ENCODE data around the gene MACROH2A1.

Gene MACROH2A1

GRCh38 chr5:135442431-135443160 is 43.6 kb upstream of the MACROH2A1 start:
- Histone ChIP-seq H3K36me3 (ENCODE audit: control insufficient read depth in 2 of 2, insufficient read depth in 2 of 2, low read length in 2 of 2) (no peaks in the 10 kb centered on the region), H3K9me3 (ENCODE audit: control insufficient read depth in 2 of 2, low read length in 2 of 2) (no peaks in the 10 kb centered on the region), H3K27ac (ENCODE audit: low read length) (no peak overlapping the region), H3K27me3 (ENCODE audit: control insufficient read depth in 1 of 2, insufficient read depth in 2 of 2, low read length in 2 of 2) (no peaks in the 10 kb centered on the region), H3K4me3 (ENCODE audit: low read length in 2 of 2) (no peak overlapping the region), H3K4me1 (ENCODE audit: control insufficient read depth, insufficient read depth, low read length) (peaks cover 13% of the 10 kb centered on the region), H3K9ac (ENCODE audit: low read length in 2 of 2) (no peak overlapping the region)

- H3K4me1 ChIP-seq (ENCODE audit: control insufficient read depth, insufficient read depth, low read length), result peaks cover 13% of the 10 kb centered on the region
These were observed 42.9 kb upstream of the MACROH2A1 start for GRCh38 chr5:135441919-135442318.

DNA sequence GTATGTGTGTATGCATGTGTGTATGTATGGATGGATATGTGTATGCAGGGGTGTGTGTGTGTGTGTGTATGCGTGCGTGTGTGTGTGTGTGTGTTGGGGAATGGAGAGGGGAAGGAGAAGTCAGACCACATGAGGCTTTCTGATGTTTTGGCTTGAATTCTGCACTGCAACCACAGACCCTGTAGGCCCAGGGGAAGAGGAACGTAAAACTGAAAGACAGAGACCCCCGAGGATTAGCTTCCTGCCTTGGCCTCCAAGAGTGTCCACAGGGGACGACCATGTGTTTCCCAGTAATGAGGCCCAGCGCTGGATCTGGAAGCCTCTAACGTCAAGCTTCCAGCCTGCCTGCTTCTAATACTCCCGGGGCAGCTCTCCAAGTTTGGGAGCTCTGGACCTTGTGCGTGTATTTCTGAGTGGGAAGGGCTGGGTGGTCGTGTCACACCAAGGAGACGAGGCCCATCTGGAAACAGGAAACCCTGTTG is 42.4 kb upstream of the MACROH2A1 start:
- Histone ChIP-seq H3K9me3 (ENCODE audit: control insufficient read depth in 2 of 2, low read length in 2 of 2) (no peaks in the 10 kb centered on the region), H3K27ac (ENCODE audit: low read length) (no peak overlapping the region), H3K4me3 (ENCODE audit: low read length in 2 of 2) (no peak overlapping the region), H3K27me3 (ENCODE audit: control insufficient read depth in 1 of 2, insufficient read depth in 2 of 2, low read length in 2 of 2) (no peaks in the 10 kb centered on the region), H3K4me1 (ENCODE audit: control insufficient read depth, insufficient read depth, low read length) (peaks cover 13% of the 10 kb centered on the region), H3K36me3 (ENCODE audit: control insufficient read depth in 2 of 2, insufficient read depth in 2 of 2, low read length in 2 of 2) (no peaks in the 10 kb centered on the region), H3K9ac (ENCODE audit: low read length in 2 of 2) (no peak overlapping the region)

More at GRCh38 chr5:135441919-135442318, 42.9 kb upstream of the MACROH2A1 start:
- H3K27me3 ChIP-seq (ENCODE audit: control insufficient read depth in 1 of 2, insufficient read depth in 2 of 2, low read length in 2 of 2), result no peaks in the 10 kb centered on the region
- H3K36me3 ChIP-seq (ENCODE audit: control insufficient read depth in 2 of 2, insufficient read depth in 2 of 2, low read length in 2 of 2), result no peaks in the 10 kb centered on the region
- H3K9ac ChIP-seq (ENCODE audit: low read length in 2 of 2), result no peak overlapping the region
- no peak overlapping the region for H3K4me3 ChIP-seq (ENCODE audit: low read length in 2 of 2)
- no peaks in the 10 kb centered on the region for H3K9me3 ChIP-seq (ENCODE audit: control insufficient read depth in 2 of 2, low read length in 2 of 2)
- H3K27ac ChIP-seq (ENCODE audit: low read length), result no peak overlapping the region

DNA sequence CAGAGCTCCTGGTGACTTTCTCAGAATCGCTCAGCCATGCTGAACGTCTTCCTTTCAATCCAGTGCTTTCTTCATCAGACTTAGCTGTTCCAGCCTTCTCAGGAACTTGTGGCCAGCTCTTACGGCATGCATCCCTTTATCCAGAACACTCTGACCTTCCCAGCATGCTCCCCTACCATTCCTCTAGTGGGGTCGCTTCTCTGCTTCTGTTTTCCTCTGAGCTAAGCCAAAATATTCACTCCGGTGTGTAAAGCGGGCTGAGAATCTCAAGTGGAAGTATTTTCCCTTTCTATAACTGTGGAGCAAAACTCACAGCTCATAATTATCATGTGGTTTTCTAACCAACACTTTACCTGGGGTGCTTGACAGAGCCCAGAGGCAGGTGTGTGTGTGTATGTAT is 41.9 kb upstream of the MACROH2A1 start:
- H3K4me3 ChIP-seq (ENCODE audit: low read length in 2 of 2), result no peak overlapping the region
- peaks cover 13% of the 10 kb centered on the region for H3K4me1 ChIP-seq (ENCODE audit: control insufficient read depth, insufficient read depth, low read length)
- H3K27me3 ChIP-seq (ENCODE audit: control insufficient read depth in 1 of 2, insufficient read depth in 2 of 2, low read length in 2 of 2), result no peaks in the 10 kb centered on the region
- H3K9ac ChIP-seq (ENCODE audit: low read length in 2 of 2), result no peak overlapping the region
- no peaks in the 10 kb centered on the region for H3K9me3 ChIP-seq (ENCODE audit: control insufficient read depth in 2 of 2, low read length in 2 of 2)
- no peak overlapping the region for H3K27ac ChIP-seq (ENCODE audit: low read length)
- H3K36me3 ChIP-seq (ENCODE audit: control insufficient read depth in 2 of 2, insufficient read depth in 2 of 2, low read length in 2 of 2), result no peaks in the 10 kb centered on the region

DNA sequence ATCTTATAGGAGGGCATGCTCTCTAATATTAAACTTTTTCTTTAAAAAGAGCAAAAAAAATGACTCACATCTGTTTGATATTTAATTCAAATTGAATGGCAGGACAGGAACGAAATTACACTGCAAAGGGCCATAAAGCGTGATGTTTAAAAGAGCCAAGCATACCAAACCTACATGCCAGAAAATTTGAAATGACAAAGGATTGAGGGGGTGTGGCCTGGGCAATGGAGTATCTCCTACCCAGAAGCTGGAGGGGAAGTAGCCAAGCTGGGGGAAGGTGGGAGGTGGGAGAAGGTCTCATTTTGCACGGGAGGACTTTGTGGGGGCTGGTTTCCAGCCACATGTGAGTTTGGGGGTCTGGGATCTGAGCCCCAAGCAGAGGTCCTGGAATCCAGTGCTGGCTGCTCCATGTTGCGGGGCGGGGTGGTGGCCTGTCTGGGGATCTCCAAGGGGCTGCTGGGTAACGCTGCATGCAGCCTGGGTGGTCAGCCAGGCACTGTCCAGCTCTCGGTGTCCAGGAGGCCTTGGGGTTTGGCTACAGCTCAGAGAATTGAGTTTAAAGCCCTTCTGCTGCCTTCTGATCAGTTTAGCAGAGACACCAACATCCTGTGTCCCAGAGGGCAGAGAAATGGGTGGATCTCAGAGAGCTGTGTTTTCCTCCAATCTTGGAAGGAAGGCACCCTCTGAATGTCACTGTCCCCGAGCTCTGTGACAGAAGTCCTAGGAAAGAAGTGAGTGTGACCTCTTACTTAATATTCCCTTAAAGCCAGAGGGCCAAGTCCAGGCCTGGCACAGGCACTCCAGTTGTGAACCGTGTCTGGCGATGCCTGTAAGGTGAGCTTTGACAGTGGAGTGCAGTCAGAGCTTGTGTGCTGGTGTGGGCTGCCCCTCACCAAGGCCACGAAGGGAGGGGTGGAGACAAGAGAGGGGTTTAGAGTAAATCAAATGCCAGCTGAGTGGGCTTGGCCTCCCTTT is 40.5 kb upstream of the MACROH2A1 start:
- no peak overlapping the region for H3K27ac ChIP-seq (ENCODE audit: low read length)
- no peak overlapping the region for H3K9ac ChIP-seq (ENCODE audit: low read length in 2 of 2)

DNA sequence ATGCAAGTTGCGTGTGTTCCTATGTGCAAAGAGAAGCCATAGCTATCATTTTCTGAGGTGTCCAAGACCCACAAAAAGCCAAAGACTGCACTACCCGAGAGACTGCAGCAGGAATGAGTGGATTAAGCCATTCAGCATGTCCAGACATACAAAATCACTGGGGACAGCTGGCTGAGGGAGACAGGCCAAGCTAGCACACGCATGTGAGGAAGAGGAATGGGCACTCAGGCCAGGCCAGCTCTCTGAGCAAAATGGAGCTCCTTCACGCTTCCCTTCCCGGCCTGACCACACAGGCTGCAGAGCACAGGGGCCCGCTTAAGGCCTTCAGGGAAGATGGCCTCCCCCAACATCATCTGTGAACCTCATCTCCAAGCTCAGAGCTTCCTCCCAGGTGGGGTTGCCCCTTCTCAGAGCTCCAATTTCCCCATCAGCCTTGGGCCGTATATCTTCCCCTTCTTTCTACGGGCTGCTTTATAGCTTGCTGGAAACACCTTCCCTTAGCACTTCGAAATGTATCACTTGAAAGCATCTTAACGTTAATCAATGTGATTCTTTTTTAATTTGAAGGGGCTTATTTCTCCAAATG is 39.7 kb upstream of the MACROH2A1 start:
- Histone ChIP-seq H3K9ac (ENCODE audit: low read length in 2 of 2) (no peak overlapping the region), H3K4me1 (ENCODE audit: control insufficient read depth, insufficient read depth, low read length) (peaks cover 13% of the 10 kb centered on the region), H3K4me3 (ENCODE audit: low read length in 2 of 2) (no peak overlapping the region), H3K9me3 (ENCODE audit: control insufficient read depth in 2 of 2, low read length in 2 of 2) (no peaks in the 10 kb centered on the region), H3K36me3 (ENCODE audit: control insufficient read depth in 2 of 2, insufficient read depth in 2 of 2, low read length in 2 of 2) (no peaks in the 10 kb centered on the region), H3K27ac (ENCODE audit: low read length) (no peak overlapping the region), H3K27me3 (ENCODE audit: control insufficient read depth in 1 of 2, insufficient read depth in 2 of 2, low read length in 2 of 2) (no peaks in the 10 kb centered on the region)

More for the DNA sequence above, 40.5 kb upstream of the MACROH2A1 start:
- no peaks in the 10 kb centered on the region for H3K36me3 ChIP-seq (ENCODE audit: control insufficient read depth in 2 of 2, insufficient read depth in 2 of 2, low read length in 2 of 2)
- H3K4me3 ChIP-seq (ENCODE audit: low read length in 2 of 2), result no peak overlapping the region
- H3K9me3 ChIP-seq (ENCODE audit: control insufficient read depth in 2 of 2, low read length in 2 of 2), result no peaks in the 10 kb centered on the region
- peaks cover 13% of the 10 kb centered on the region for H3K4me1 ChIP-seq (ENCODE audit: control insufficient read depth, insufficient read depth, low read length)
- H3K27me3 ChIP-seq (ENCODE audit: control insufficient read depth in 1 of 2, insufficient read depth in 2 of 2, low read length in 2 of 2), result no peaks in the 10 kb centered on the region

- Histone ChIP-seq H3K27ac (ENCODE audit: low read length) (no peak overlapping the region), H3K9me3 (ENCODE audit: control insufficient read depth in 2 of 2, low read length in 2 of 2) (no peaks in the 10 kb centered on the region), H3K27me3 (ENCODE audit: control insufficient read depth in 1 of 2, insufficient read depth in 2 of 2, low read length in 2 of 2) (no peaks in the 10 kb centered on the region), H3K4me3 (ENCODE audit: low read length in 2 of 2) (no peak overlapping the region), H3K9ac (ENCODE audit: low read length in 2 of 2) (no peak overlapping the region), H3K36me3 (ENCODE audit: control insufficient read depth in 2 of 2, insufficient read depth in 2 of 2, low read length in 2 of 2) (no peaks in the 10 kb centered on the region), H3K4me1 (ENCODE audit: control insufficient read depth, insufficient read depth, low read length) (peaks cover 9% of the 10 kb centered on the region)
These were observed 38.9 kb upstream of the MACROH2A1 start for GRCh38 chr5:135437796-135438560.

DNA sequence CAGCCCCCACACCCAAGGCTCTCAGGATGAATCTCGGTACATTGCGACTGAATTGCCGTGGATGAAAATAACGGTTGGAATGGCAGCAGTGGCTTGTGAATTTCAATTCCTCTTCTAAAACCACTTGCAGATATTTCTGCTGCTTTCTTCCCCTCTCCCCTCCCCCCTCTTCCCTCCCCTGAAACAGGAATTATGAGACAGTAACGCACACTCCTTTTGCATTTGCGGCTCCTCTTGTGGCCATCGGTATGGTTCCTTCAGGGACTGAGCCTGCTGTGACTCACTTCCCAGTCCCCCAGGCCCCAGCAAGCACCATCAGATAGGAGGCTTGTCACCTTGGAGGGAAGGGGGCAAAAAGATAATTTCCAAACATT is 38.4 kb upstream of the MACROH2A1 start:
- Histone ChIP-seq H3K9me3 (ENCODE audit: control insufficient read depth in 2 of 2, low read length in 2 of 2) (no peaks in the 10 kb centered on the region), H3K27me3 (ENCODE audit: control insufficient read depth in 1 of 2, insufficient read depth in 2 of 2, low read length in 2 of 2) (no peaks in the 10 kb centered on the region), H3K36me3 (ENCODE audit: control insufficient read depth in 2 of 2, insufficient read depth in 2 of 2, low read length in 2 of 2) (no peaks in the 10 kb centered on the region), H3K4me1 (ENCODE audit: control insufficient read depth, insufficient read depth, low read length) (peaks cover 9% of the 10 kb centered on the region), H3K9ac (ENCODE audit: low read length in 2 of 2) (no peak overlapping the region), H3K4me3 (ENCODE audit: low read length in 2 of 2) (no peak overlapping the region), H3K27ac (ENCODE audit: low read length) (no peak overlapping the region)

GRCh38 chr5:135436951-135437418 is 38.0 kb upstream of the MACROH2A1 start:
- Histone ChIP-seq H3K4me3 (ENCODE audit: low read length in 2 of 2) (no peak overlapping the region), H3K27me3 (ENCODE audit: control insufficient read depth in 1 of 2, insufficient read depth in 2 of 2, low read length in 2 of 2) (no peaks in the 10 kb centered on the region), H3K9me3 (ENCODE audit: control insufficient read depth in 2 of 2, low read length in 2 of 2) (no peaks in the 10 kb centered on the region), H3K36me3 (ENCODE audit: control insufficient read depth in 2 of 2, insufficient read depth in 2 of 2, low read length in 2 of 2) (no peaks in the 10 kb centered on the region), H3K9ac (ENCODE audit: low read length in 2 of 2) (no peak overlapping the region), H3K4me1 (ENCODE audit: control insufficient read depth, insufficient read depth, low read length) (peaks cover 9% of the 10 kb centered on the region), H3K27ac (ENCODE audit: low read length) (no peak overlapping the region)
